ENCODE measurements around the gene HOXB3. TPM values are rescaled to one million over a fixed set of nuclear protein-coding genes. Genes with fewer than 3 reads are reported as not detected.

The HOXB3 gene
- total RNA-seq, 1 donor from 2014 or later: not detected

DNA sequence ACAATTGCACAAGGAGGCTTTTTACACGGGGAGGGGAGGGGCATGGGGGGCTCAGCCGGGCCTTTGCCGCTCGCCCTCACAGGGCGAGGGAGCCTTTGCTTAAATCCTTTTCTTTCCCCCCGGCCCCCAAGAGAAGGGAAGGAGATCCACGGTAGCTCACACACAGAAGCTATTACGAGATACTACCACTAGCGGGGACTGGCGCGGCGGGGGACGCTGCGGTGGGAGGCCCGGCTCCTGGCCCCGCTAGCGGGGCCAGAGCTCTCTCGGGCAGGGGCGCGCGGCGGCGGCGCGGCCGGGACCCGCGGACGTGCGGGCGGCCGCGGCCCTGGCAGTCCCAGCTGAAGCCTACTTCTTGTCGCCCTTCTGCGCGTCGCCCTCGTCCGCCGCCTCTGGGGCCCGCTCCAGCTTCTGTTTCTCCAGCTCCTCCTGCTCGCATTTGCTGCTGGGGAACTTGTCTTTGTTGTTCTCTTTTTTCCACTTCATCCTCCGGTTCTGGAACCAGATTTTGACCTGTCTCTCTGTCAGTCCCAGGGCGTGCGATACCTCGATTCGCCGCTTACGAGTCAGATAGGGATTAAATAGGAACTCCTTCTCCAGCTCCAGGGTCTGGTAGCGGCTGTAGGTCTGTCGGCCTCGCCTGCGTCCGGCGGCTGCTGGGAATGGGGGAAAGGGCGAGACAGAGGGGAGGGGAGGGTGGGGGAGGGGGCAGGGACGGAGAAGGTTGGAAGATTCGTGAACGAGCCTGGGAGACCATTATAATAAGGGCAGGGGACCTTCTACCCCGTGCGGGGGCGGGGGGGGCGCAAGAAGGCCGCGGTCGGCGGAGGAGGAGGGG, 23.0 kb upstream of the HOXB3 start:
- DNase-seq (ENCODE audit: low read depth) (no peak), FAIRE-seq (no peak)
- peak overlapping the region; percentile 60 for H3K4me3 Mint-ChIP-seq (ENCODE audit: unreplicated experiment)
- Histone ChIP-seq H3K79me2 (ENCODE audit: insufficient read depth, low read length) (no peaks in the 10 kb centered on the region), H3K27ac (ENCODE audit: low read depth, low read length) (no peak overlapping the region), H3K27me3 (ENCODE audit: insufficient read depth, low read length) (peaks cover 86% of the 10 kb centered on the region), H3K4me3 (ENCODE audit: insufficient read depth, low read depth, low read length) (peak overlapping the region; percentile 29), H3K9ac (ENCODE audit: low read length) (no peak overlapping the region), H3K9me3 (ENCODE audit: insufficient read depth, low read depth, low read length) (peaks cover 3% of the 10 kb centered on the region), H3K4me1 (ENCODE audit: insufficient read depth, low read length) (peaks cover 4% of the 10 kb centered on the region), H3K4me2 (ENCODE audit: low read length) (peak overlapping the region; percentile 76), H4K20me1 (ENCODE audit: insufficient read depth, low read length) (peaks cover 31% of the 10 kb centered on the region), H3K36me3 (ENCODE audit: insufficient read depth, low read length) (no peaks in the 10 kb centered on the region), H2AFZ (ENCODE audit: low read depth, low read length) (no peak overlapping the region)
- H3K36me3 Mint-ChIP-seq (ENCODE audit: low read depth, unreplicated experiment): no peaks in the 10 kb centered on the region
- H3K27ac Mint-ChIP-seq (ENCODE audit: unreplicated experiment): peak overlapping the region; percentile 81
- peaks cover 79% of the 10 kb centered on the region for H3K27me3 Mint-ChIP-seq (ENCODE audit: low read depth, unreplicated experiment)
- peaks cover 27% of the 10 kb centered on the region for H3K9me3 Mint-ChIP-seq (ENCODE audit: unreplicated experiment)
- peak; percentile 71 for TF ChIP-seq EZH2 (IDR thresholded peaks at IDR 0.05; ENCODE audit: insufficient read depth, low read length)
- no peak for TF ChIP-seq CTCF (IDR thresholded peaks at IDR 0.05; ENCODE audit: insufficient read depth, low read depth, low read length)
- H3K4me1 Mint-ChIP-seq (ENCODE audit: low read depth, unreplicated experiment): no peaks in the 10 kb centered on the region

DNA sequence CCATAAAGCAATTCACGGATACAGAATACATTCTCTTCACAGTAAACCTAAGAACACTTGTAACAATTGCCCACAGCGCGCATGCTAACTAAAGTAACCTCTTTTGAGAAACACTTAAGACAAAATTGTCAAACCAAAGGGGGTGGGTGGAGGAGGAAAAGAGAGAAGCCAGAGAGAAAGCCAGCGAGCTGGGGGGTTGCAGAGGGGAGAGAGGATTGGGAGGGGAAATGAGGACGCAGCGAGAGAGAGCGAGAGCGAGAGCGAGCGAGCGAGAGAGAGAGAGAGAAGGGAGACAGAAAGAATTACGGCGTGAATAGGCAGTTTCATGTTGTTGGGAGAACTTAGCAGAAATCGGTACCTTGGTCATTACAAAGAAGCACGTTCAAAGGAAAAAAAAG, 22.4 kb upstream of the HOXB3 start:
- peak overlapping the region; percentile 40 for H3K4me3 Mint-ChIP-seq (ENCODE audit: unreplicated experiment)
- no peaks in the 10 kb centered on the region for H3K36me3 Mint-ChIP-seq (ENCODE audit: low read depth, unreplicated experiment)
- Histone ChIP-seq H4K20me1 (ENCODE audit: insufficient read depth, low read length) (peaks cover 29% of the 10 kb centered on the region), H3K79me2 (ENCODE audit: insufficient read depth, low read length) (no peaks in the 10 kb centered on the region), H3K36me3 (ENCODE audit: insufficient read depth, low read length) (no peaks in the 10 kb centered on the region), H3K4me1 (ENCODE audit: insufficient read depth, low read length) (peaks cover 4% of the 10 kb centered on the region), H3K27ac (ENCODE audit: low read depth, low read length) (no peak overlapping the region), H3K27me3 (ENCODE audit: insufficient read depth, low read length) (peaks cover 85% of the 10 kb centered on the region), H3K9me3 (ENCODE audit: insufficient read depth, low read depth, low read length) (peaks cover 3% of the 10 kb centered on the region), H2AFZ (ENCODE audit: low read depth, low read length) (no peak overlapping the region), H3K4me2 (ENCODE audit: low read length) (peak overlapping the region; percentile 76), H3K9ac (ENCODE audit: low read length) (no peak overlapping the region), H3K4me3 (ENCODE audit: insufficient read depth, low read depth, low read length) (no peak overlapping the region)
- no peak for TF ChIP-seq CTCF (IDR thresholded peaks at IDR 0.05; ENCODE audit: insufficient read depth, low read depth, low read length)
- no peak for TF ChIP-seq EZH2 (IDR thresholded peaks at IDR 0.05; ENCODE audit: insufficient read depth, low read length)
- H3K27ac Mint-ChIP-seq (ENCODE audit: unreplicated experiment): peak overlapping the region; percentile 50
- H3K27me3 Mint-ChIP-seq (ENCODE audit: low read depth, unreplicated experiment): peaks cover 79% of the 10 kb centered on the region
- peaks cover 31% of the 10 kb centered on the region for H3K9me3 Mint-ChIP-seq (ENCODE audit: unreplicated experiment)
- no peak for FAIRE-seq
- DNase-seq (ENCODE audit: low read depth): no peak
- H3K4me1 Mint-ChIP-seq (ENCODE audit: low read depth, unreplicated experiment): no peaks in the 10 kb centered on the region

All from astrocyte (in vitro differentiated cells and primary cell).